Uterus (tissue), 2 donors: ENCODE results near the gene KCND2.

Experiments
- POLR2A ChIP-seq, 2 donors: fragments of 450-650 bp; IDR thresholded peaks; one replicate each; pipeline ENCODE4 v1.6.1; 2016; ENCODE audit warnings: antibody characterized with exemption in 2 of 2, mild to moderate bottlenecking in 1 of 2, moderate library complexity in 1 of 2
- TF ChIP-seq, protein P1 (sequence below), 4 experiments: fragments of 200-600 bp in 2 of 4; fragments of 450-650 bp in 2 of 4; sonication (generic) in 2 of 4; IDR thresholded peaks; one replicate each; pipeline ENCODE4 v1.5.1; 2016 to 2019; ENCODE audit warnings: antibody characterized with exemption in 4 of 4, mild to moderate bottlenecking in 2 of 4, moderate library complexity in 1 of 4

DNA sequence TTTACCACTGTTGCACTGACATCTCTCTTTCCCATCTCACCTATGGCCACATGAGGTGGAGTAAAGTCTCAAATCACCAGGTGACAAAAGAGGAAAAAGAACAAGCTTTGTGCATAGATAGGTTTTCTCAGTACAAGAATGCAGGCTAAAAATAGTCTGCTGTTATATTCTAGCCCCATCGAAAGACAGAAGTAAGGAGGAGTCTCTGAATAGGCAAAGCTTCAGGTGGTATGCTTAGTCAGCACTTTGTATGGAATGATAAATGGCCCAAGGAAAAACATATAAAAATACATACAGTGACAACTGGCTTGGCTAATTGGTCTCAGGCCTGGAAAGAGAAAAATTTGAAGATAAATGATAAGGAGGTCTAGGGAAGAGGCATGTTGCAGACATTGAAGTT is 39.6 kb upstream of the KCND2 start:
- TF ChIP-seq, protein P1, sequence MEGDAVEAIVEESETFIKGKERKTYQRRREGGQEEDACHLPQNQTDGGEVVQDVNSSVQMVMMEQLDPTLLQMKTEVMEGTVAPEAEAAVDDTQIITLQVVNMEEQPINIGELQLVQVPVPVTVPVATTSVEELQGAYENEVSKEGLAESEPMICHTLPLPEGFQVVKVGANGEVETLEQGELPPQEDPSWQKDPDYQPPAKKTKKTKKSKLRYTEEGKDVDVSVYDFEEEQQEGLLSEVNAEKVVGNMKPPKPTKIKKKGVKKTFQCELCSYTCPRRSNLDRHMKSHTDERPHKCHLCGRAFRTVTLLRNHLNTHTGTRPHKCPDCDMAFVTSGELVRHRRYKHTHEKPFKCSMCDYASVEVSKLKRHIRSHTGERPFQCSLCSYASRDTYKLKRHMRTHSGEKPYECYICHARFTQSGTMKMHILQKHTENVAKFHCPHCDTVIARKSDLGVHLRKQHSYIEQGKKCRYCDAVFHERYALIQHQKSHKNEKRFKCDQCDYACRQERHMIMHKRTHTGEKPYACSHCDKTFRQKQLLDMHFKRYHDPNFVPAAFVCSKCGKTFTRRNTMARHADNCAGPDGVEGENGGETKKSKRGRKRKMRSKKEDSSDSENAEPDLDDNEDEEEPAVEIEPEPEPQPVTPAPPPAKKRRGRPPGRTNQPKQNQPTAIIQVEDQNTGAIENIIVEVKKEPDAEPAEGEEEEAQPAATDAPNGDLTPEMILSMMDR (IDR thresholded peaks at IDR 0.05), result no peak
- TF ChIP-seq POLR2A (IDR thresholded peaks at IDR 0.05), result no peak
